GM23248 (cell line): Measurements from ENCODE around the gene CD4.

Experiments used
- EZH2 ChIP-seq: fragments of 200-600 bp; sonication (generic); IDR thresholded peaks from 2 replicates; pipeline ENCODE4 v1.6.1; 2018; ENCODE audit warnings: antibody characterized with exemption, mild to moderate bottlenecking; ENCODE audit not compliant: insufficient read depth, poor library complexity, severe bottlenecking
- EZH2phosphoT487 ChIP-seq: fragments of 200-600 bp; sonication (generic); IDR thresholded peaks from 2 replicates; pipeline ENCODE4 v1.6.1; 2018; ENCODE audit warnings: antibody characterized with exemption, moderate library complexity, mild to moderate bottlenecking, low read depth; ENCODE audit not compliant: insufficient read depth

- TF ChIP-seq EZH2 (no peak), EZH2phosphoT487 (no peak)
Observed at GRCh38 chr12:6852651-6853354, 63.5 kb downstream of the CD4 start.
